Measurements from ENCODE around the gene AMOT.

The AMOT gene

GRCh38 chrX:112768563-112768962, 72.1 kb downstream of the AMOT start:
- H3K9me3 Mint-ChIP-seq, result no peaks in the 10 kb centered on the region
- no peaks in the 10 kb centered on the region for H3K4me1 Mint-ChIP-seq
- H3K36me3 Mint-ChIP-seq (ENCODE audit: low read depth), result peaks cover 39% of the 10 kb centered on the region
- H3K27ac Mint-ChIP-seq, result no peak overlapping the region
- TF ChIP-seq, protein P1, sequence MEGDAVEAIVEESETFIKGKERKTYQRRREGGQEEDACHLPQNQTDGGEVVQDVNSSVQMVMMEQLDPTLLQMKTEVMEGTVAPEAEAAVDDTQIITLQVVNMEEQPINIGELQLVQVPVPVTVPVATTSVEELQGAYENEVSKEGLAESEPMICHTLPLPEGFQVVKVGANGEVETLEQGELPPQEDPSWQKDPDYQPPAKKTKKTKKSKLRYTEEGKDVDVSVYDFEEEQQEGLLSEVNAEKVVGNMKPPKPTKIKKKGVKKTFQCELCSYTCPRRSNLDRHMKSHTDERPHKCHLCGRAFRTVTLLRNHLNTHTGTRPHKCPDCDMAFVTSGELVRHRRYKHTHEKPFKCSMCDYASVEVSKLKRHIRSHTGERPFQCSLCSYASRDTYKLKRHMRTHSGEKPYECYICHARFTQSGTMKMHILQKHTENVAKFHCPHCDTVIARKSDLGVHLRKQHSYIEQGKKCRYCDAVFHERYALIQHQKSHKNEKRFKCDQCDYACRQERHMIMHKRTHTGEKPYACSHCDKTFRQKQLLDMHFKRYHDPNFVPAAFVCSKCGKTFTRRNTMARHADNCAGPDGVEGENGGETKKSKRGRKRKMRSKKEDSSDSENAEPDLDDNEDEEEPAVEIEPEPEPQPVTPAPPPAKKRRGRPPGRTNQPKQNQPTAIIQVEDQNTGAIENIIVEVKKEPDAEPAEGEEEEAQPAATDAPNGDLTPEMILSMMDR (IDR thresholded peaks at IDR 0.05; ENCODE audit: unreplicated experiment in 3 of 3), result no peak
- H3K27me3 Mint-ChIP-seq (ENCODE audit: low read depth), result no peaks in the 10 kb centered on the region
- no peak overlapping the region for H3K4me3 Mint-ChIP-seq

DNA sequence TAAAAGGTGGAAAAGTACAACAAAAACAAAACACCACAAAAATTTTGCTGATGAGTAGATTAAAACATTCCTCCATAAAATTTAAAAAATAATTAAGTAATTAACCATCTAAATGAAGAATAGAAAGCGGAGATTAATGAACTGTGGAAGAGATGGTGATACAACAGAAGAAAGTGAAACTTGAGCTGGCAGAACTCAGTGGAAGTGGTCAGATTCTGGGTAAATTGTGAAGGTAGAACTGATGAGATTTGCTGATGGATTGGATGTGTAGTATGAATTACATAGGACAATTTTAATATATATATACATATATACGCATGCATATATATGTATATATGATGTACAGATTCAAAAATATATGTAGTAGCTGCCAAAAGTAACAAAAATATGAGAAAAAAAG, 73.9 kb downstream of the AMOT start:
- TF ChIP-seq, protein P1 (IDR thresholded peaks at IDR 0.05; ENCODE audit: unreplicated experiment in 3 of 3), result no peak
- Mint-ChIP-seq H3K27me3 (ENCODE audit: low read depth) (no peaks in the 10 kb centered on the region), H3K9me3 (no peaks in the 10 kb centered on the region), H3K36me3 (ENCODE audit: low read depth) (peaks cover 26% of the 10 kb centered on the region), H3K4me3 (no peak overlapping the region), H3K27ac (no peak overlapping the region), H3K4me1 (peaks cover under 1% of the 10 kb centered on the region)

DNA sequence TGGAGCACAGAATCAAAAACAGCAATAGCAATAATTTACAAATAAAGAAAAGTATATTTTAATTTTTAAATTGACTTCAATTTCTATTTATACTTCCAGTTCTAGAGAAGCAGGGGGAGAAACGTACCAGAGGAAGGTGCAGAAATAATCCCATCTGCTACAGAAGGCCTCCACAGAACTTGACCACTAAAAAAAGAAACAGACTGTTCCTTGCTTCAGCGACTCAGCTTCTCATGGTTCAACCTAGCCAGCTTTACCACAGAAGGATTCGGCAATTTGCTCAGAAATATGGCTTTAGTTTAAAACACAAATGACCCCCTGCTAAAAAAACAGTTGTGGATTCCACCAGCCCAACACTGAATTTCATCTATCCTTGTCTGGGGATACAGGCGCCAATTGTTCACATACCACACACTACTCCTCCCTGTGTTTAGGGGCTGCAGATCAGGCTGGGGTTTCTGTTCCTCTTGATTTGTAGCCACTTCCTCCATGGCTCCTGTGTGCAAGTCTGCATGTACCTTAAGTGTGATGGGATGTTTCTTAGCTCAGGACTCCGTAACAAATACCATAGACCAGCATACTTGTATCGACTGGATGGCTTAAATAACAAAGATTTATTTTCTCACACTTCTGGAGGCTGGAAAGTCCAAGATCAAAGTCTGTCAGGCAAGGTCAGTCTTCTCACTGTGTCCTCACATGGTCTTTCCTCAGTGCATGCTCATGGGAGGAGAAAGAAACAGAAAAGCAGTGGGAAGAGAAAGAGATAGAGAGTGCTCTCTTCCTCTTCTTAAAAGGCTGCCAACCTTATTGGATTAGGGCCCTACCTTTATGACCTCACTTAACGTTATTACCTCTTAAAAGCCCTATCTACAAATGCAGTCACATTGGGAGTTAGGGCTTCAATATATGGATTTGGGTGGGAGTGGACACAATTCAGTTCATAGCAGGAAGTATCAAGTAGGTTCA, 79.1 kb downstream of the AMOT start:
- H3K9me3 Mint-ChIP-seq, result no peaks in the 10 kb centered on the region
- no peak overlapping the region for H3K4me3 Mint-ChIP-seq
- TF ChIP-seq, protein P1 (IDR thresholded peaks at IDR 0.05; ENCODE audit: unreplicated experiment in 3 of 3), result no peak
- peak overlapping the region in 1 of 3 experiments; percentile 74 for H3K27ac Mint-ChIP-seq
- no peaks in the 10 kb centered on the region for H3K27me3 Mint-ChIP-seq (ENCODE audit: low read depth)
- H3K36me3 Mint-ChIP-seq (ENCODE audit: low read depth), result peaks cover 4% of the 10 kb centered on the region
- peaks cover 36% of the 10 kb centered on the region for H3K4me1 Mint-ChIP-seq

DNA sequence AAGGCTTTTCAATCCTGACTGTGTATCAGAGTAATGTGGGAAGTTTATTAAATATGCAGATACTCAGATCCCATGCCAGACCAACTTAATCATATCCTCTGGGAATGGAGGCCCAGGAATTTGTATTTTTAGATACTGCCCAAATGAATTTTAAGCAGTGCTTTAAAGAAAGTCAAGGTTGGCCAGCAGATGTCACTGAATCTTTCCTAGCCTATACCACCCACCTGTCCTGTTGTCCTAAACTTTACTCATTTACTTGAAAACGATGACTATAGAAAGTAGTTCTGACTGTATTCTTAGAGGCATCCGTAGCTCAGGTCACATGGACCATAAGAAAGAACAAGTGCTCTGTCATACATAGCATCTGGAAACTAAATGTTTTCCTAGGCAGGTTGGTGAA, 79.9 kb downstream of the AMOT start:
- Mint-ChIP-seq H3K36me3 (ENCODE audit: low read depth) (peaks cover 4% of the 10 kb centered on the region), H3K4me3 (no peak overlapping the region), H3K27me3 (ENCODE audit: low read depth) (no peaks in the 10 kb centered on the region), H3K4me1 (peaks cover 36% of the 10 kb centered on the region), H3K27ac (peak overlapping the region in 2 of 3 experiments; percentile 74 to 75), H3K9me3 (no peaks in the 10 kb centered on the region)
- TF ChIP-seq, protein P1 (IDR thresholded peaks at IDR 0.05; ENCODE audit: unreplicated experiment in 3 of 3), result no peak

DNA sequence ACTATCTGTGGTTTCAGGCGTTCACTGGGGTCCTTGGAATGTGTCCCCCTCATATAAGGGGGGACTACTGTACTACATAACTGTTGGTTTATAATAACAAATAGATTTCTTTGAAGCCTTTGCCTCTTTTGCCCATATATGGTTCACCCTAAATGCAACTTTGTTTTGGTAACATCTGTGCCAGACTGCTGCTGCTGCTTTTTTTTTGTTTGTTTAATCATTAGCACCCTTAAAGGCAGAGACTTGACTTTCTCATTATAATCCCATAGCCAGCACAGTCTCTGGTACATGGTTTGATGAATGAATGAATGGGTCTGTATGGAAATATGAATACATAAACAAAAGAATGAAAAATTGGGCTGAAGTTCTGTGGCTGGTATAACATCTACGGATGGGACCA, 80.7 kb downstream of the AMOT start:
- no peaks in the 10 kb centered on the region for H3K9me3 Mint-ChIP-seq
- TF ChIP-seq, protein P1 (IDR thresholded peaks at IDR 0.05; ENCODE audit: unreplicated experiment in 3 of 3), result no peak
- peaks cover 4% of the 10 kb centered on the region for H3K36me3 Mint-ChIP-seq (ENCODE audit: low read depth)
- H3K27ac Mint-ChIP-seq, result peak overlapping the region; percentile 32 to 75 (median 74)
- H3K4me3 Mint-ChIP-seq, result no peak overlapping the region
- peaks cover 36% of the 10 kb centered on the region for H3K4me1 Mint-ChIP-seq
- H3K27me3 Mint-ChIP-seq (ENCODE audit: low read depth), result peaks cover 3% of the 10 kb centered on the region

Data from nephron (organoid).